ENCODE results near the gene N4BP2.

Gene N4BP2

GRCh38 chr4:40164459-40164858 is 107.8 kb downstream of the N4BP2 start:
- no peak for DNase-seq

- no peak for DNase-seq
These were observed 109.3 kb downstream of the N4BP2 start for GRCh38 chr4:40165916-40166315.

GRCh38 chr4:40168070-40168469 is 111.4 kb downstream of the N4BP2 start:
- DNase-seq = no peak

GRCh38 chr4:40170588-40170987 is 113.9 kb downstream of the N4BP2 start:
- no peak for DNase-seq

- DNase-seq = no peak
These were observed 116.8 kb downstream of the N4BP2 start for GRCh38 chr4:40173470-40173875.

- no peak for DNase-seq
These were observed 120.0 kb downstream of the N4BP2 start for GRCh38 chr4:40176602-40177001.

GRCh38 chr4:40177591-40177990 is 120.9 kb downstream of the N4BP2 start:
- no peak for DNase-seq

- no peak for DNase-seq
These were observed 122.0 kb downstream of the N4BP2 start for GRCh38 chr4:40178672-40179071.

GRCh38 chr4:40179360-40179759 is 122.7 kb downstream of the N4BP2 start:
- no peak for DNase-seq

GRCh38 chr4:40180356-40180755 is 123.7 kb downstream of the N4BP2 start:
- no peak for DNase-seq

GRCh38 chr4:40182001-40182400 is 125.4 kb downstream of the N4BP2 start:
- DNase-seq = no peak

- no peak for DNase-seq
These were observed 126.3 kb downstream of the N4BP2 start for GRCh38 chr4:40182954-40183353.

GRCh38 chr4:40183615-40184411 is 127.2 kb downstream of the N4BP2 start:
- no peak for DNase-seq

- DNase-seq = no peak
These were observed 129.4 kb downstream of the N4BP2 start for GRCh38 chr4:40185830-40186664.

- no peak for DNase-seq
These were observed 130.0 kb downstream of the N4BP2 start for GRCh38 chr4:40186665-40187014.

GRCh38 chr4:40187386-40187906 is 130.8 kb downstream of the N4BP2 start:
- DNase-seq = no peak

GRCh38 chr4:40190019-40190418 is 133.4 kb downstream of the N4BP2 start:
- DNase-seq = peak; percentile 71

GRCh38 chr4:40190465-40190864 is 133.8 kb downstream of the N4BP2 start:
- no peak for DNase-seq

GRCh38 chr4:40190880-40191815 is 134.5 kb downstream of the N4BP2 start:
- peak; percentile 30 for DNase-seq

GRCh38 chr4:40192114-40193015 is 135.7 kb downstream of the N4BP2 start:
- DNase-seq = peak; percentile 3

GRCh38 chr4:40193016-40193571 is 136.4 kb downstream of the N4BP2 start:
- no peak for DNase-seq
